Measurements from ENCODE around the gene MACROD2.

The MACROD2 gene

DNA sequence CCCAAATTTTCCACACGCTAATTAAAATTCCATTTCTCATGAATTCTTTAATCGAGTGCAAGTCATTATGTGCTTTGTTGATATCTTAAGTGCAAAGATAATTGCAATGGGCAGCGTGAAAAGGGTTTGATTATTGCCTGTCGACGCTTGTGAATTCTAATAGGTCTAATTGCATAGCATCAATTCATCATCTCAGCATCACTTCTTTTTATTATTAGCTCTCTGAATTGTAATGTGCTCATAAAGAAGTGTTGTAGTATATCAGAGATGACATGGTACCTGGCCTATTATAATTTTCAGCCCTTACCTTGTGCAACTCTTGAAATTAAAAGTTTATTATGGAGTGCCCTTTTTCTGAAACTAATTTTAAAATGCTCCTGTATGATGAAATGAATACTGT lies 1208.9 kb downstream of the MACROD2 start:
- no peak for DNase-seq (ENCODE audit: extremely low read depth, low read depth)
- TF ChIP-seq CTCF (IDR thresholded peaks at IDR 0.05; ENCODE audit: low read depth, low read length) = no peak

- no peak for DNase-seq (ENCODE audit: extremely low read depth, low read depth)
- TF ChIP-seq CTCF (IDR thresholded peaks at IDR 0.05; ENCODE audit: low read depth, low read length) = no peak
These were observed 1209.7 kb downstream of the MACROD2 start for GRCh38 chr20:15205028-15205427.

DNA sequence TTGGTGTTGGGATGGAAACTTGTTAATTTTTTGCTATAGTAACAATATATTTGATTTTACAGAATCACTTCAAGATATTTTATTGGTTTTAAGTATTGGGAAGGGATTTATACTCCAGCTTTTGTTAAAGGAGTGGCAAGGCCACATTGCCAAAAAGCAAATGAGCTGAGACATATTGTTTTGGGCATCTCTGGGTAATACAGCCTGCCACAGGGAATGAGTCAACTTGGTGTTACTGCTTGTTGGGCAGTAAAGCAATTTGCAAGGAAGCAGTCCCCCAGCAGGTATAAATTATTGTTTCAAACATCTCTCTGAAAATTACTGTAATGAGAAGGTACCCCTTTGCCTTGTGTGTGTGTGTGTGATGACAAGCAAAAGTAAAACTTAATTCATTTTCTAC lies 1210.4 kb downstream of the MACROD2 start:
- TF ChIP-seq CTCF (IDR thresholded peaks at IDR 0.05; ENCODE audit: low read depth, low read length) = no peak
- no peak for DNase-seq (ENCODE audit: extremely low read depth, low read depth)

DNA sequence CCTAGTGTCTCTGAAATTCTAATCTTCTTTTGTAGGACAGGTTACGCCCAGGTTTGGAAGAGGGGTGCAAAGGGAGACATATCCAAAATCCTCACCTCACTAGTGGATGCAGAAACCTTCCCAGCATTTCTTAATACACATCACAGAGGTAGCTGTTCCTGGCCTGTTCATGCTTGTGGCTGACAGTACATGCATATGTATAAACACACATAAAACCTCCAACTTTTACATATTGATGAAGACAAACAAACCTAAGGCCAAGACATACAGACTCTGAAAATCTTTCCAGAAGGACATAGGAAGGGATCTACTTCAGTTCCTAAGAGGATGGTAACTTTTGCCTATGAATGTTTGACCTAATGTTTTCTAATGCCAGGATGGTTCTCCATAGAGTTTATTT lies 1214.2 kb downstream of the MACROD2 start:
- TF ChIP-seq CTCF (IDR thresholded peaks at IDR 0.05; ENCODE audit: low read depth, low read length) = no peak
- DNase-seq (ENCODE audit: extremely low read depth, low read depth) = no peak

- no peak for TF ChIP-seq CTCF (IDR thresholded peaks at IDR 0.05; ENCODE audit: low read depth, low read length)
- no peak for DNase-seq (ENCODE audit: extremely low read depth, low read depth)
These were observed 1218.7 kb downstream of the MACROD2 start for GRCh38 chr20:15214051-15214450.

DNA sequence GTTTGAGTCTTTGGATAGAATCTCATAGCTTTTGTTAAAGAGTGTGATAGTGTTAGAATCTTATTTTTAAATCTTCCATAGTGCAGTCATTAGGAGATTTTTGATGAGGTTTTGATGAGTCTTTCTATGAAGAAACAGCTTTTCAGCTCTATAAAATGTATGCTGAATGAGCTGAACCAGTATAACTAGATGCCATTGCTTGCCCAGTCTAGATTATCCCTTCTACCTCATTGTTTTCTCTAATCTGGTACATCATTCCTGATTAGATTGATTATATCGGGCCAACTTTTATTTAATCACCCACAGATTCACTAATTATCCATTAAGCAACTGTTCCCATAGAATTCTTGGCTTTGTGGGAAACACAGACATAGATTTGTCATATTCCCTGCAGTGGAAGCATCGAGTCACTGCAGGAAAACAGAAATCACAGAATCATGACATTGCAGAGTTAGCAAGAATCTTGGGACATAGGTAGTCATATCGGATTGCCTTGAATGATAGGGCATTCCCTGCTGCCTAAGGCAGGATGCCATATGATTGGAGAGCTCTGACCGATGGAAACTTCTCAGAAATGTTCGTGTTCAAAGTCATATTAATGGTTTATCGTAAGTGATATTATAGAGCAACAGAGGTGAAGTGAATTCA lies 1224.8 kb downstream of the MACROD2 start:
- no peak for DNase-seq (ENCODE audit: extremely low read depth, low read depth)
- TF ChIP-seq CTCF (IDR thresholded peaks at IDR 0.05; ENCODE audit: low read depth, low read length) = no peak

- no peak for TF ChIP-seq CTCF (IDR thresholded peaks at IDR 0.05; ENCODE audit: low read depth, low read length)
- no peak for DNase-seq (ENCODE audit: extremely low read depth, low read depth)
These were observed 1225.7 kb downstream of the MACROD2 start for GRCh38 chr20:15220778-15221565.

Measured in AG09319 (cell line).